Esophagus mucosa (tissue), 1 donor: ENCODE measurements around the gene PTCD1. TPM values are rescaled to one million over a fixed set of nuclear protein-coding genes. Genes with fewer than 3 reads are reported as not detected.
A peak's percentile ranks its signal among the peaks of the same experiment; 100 is the strongest.

Experiments used
- ATAC-seq: fragments of 200-7000 bp; cut with Tn5 transposase; one replicate; pipeline ENCODE4 v1.9.1; 2020
- total RNA-seq: library from RNA; stranded (reverse); gene quantifications from one replicate; pipeline ENCODE4 v1.2.4, GENCODE V29; 2023
- donor health status: DM: yes; HTN: yes; CAD: no.

PTCD1 gene
- total RNA-seq, 1 donor from 2014 or later, result 4.0 TPM

DNA sequence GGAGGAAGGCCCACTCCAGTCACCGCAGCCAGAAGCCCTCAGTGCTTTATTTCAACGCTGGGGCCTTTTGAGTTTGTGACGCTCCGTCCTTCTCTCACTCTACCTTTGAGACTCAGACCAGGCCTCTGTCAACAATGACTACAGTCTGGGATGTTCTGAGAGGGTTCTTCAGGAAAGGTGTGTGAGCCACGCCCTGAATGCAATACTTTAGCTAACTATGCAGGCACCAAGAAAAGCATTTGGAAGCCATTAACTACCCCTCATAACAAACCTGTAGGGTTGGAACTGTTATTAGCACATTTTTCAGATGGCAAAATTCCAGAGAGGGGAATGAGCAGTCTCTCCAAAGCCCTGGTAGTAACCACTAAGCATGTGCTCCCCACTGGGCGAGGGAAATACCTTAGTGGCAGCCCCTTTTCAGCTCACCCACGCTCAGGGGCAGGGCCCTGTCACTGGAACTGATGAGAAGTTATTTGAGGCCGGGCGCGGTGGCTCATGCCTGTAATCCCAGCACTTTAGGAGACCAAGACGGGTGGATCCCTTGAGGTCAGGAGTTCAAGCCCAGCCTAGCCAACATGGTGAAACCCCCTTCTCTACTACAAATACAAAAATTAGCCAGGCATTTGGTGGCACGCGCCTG is 69.7 kb downstream of the PTCD1 start:
- ATAC-seq, result peak; percentile 66

Other genes starting within 250 kb of the PTCD1 start
- 0.72 TPM for gene KPNA7, start 230.7 kb downstream of the PTCD1 start, total RNA-seq
- not detected for gene MYH16, start 166.0 kb downstream of the PTCD1 start, total RNA-seq
- gene ARPC1A, start 112.9 kb downstream of the PTCD1 start, total RNA-seq, result 182 TPM
- 53.0 TPM for gene ARPC1B, start 64.1 kb downstream of the PTCD1 start, total RNA-seq
- 94.4 TPM for gene PDAP1, start 30.2 kb downstream of the PTCD1 start, total RNA-seq
- 98.9 TPM for gene BUD31, start 29.8 kb downstream of the PTCD1 start, total RNA-seq
- 23.8 TPM for gene CPSF4, start 145 bp upstream of the PTCD1 start, total RNA-seq
- 409 TPM for gene ATP5MF, start 27.4 kb upstream of the PTCD1 start, total RNA-seq
- 4.2 TPM for gene ZNF789, start 34.1 kb upstream of the PTCD1 start, total RNA-seq
- gene ZNF394, start 61.5 kb upstream of the PTCD1 start, total RNA-seq, result 15.4 TPM
- 3.3 TPM for gene ZKSCAN5, start 65.9 kb upstream of the PTCD1 start, total RNA-seq
- 3.3 TPM for gene FAM200A, start 113.3 kb upstream of the PTCD1 start, total RNA-seq
- gene ZNF655, start 119.8 kb upstream of the PTCD1 start, total RNA-seq, result 49.9 TPM
- 1.00 TPM for gene TMEM225B, start 159.5 kb upstream of the PTCD1 start, total RNA-seq
- 9.6 TPM for gene ZSCAN25, start 178.1 kb upstream of the PTCD1 start, total RNA-seq
- 26.4 TPM for gene CYP3A5, start 241.2 kb upstream of the PTCD1 start, total RNA-seq